Measurements from ENCODE around the gene BTBD7.
A peak's percentile ranks its signal among the peaks of the same experiment; 100 is the strongest.
"Not testable (repeated sequence)": the region's sequence is repeated elsewhere in the genome, so short reads cannot be mapped to it uniquely, and the experiment has no call there.

BTBD7 gene, protein sequence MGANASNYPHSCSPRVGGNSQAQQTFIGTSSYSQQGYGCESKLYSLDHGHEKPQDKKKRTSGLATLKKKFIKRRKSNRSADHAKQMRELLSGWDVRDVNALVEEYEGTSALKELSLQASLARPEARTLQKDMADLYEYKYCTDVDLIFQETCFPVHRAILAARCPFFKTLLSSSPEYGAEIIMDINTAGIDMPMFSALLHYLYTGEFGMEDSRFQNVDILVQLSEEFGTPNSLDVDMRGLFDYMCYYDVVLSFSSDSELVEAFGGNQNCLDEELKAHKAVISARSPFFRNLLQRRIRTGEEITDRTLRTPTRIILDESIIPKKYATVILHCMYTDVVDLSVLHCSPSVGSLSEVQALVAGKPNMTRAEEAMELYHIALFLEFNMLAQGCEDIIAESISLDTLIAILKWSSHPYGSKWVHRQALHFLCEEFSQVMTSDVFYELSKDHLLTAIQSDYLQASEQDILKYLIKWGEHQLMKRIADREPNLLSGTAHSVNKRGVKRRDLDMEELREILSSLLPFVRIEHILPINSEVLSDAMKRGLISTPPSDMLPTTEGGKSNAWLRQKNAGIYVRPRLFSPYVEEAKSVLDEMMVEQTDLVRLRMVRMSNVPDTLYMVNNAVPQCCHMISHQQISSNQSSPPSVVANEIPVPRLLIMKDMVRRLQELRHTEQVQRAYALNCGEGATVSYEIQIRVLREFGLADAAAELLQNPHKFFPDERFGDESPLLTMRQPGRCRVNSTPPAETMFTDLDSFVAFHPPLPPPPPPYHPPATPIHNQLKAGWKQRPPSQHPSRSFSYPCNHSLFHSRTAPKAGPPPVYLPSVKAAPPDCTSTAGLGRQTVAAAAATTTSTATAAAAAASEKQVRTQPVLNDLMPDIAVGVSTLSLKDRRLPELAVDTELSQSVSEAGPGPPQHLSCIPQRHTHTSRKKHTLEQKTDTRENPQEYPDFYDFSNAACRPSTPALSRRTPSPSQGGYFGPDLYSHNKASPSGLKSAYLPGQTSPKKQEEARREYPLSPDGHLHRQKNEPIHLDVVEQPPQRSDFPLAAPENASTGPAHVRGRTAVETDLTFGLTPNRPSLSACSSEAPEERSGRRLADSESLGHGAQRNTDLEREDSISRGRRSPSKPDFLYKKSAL

DNA sequence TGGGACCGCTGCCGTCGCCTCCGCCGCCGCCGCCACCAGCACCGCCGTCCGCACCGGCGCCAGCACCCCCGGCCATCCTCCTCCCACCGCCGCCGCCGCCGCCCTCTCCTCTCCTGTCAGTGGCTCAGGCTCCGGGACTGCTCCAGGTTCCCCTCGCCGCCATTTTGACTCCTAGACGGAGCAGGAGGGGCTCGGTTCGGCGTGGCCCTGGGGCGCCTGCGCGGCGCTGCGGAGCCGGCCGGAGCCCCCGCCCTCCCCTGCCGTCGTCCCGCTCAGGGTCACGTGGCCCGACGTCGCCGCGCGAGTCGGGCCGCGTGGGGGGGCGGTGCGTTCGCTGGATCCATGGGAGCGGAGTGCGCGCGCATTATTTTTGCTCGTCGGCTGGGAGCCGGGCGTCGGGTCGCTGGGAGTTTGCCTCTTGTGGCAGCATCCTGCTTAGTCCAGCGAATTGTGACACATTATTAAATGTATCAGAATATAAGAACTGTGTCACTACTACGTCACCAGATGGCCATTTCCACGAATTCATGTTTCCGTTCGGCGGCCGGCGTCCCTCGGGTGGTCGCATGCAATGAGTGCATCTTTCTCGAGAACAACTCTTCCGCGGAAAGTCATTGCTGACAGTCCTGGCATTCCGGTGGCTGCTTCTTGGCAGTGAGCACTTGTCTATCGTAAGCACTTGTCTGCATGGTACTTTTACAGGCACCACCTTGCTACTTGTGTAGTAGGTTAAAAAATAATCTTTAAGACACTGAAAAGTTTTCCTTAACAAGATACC, at the start of gene BTBD7:
TSS of gene BTBD7 (minus strand) at position 184 of the 778 bp plus-strand sequence. CDS start 36,985 bp downstream, outside the sequence.
- ATAC-seq, result peak; percentile 95
- Mint-ChIP-seq H3K27ac (peak within 1 kb of the TSS; percentile 83), H3K36me3 (ENCODE audit: low read depth) (peaks cover 2% of the 10 kb centered on the region), H3K27me3 (no peaks in the 10 kb centered on the region), H3K4me3 (peak within 1 kb of the TSS; percentile 89), H3K4me1 (peaks cover 52% of the 10 kb centered on the region), H3K9me3 (no peaks in the 10 kb centered on the region)
- DNase-seq, result peak; percentile 95

DNA sequence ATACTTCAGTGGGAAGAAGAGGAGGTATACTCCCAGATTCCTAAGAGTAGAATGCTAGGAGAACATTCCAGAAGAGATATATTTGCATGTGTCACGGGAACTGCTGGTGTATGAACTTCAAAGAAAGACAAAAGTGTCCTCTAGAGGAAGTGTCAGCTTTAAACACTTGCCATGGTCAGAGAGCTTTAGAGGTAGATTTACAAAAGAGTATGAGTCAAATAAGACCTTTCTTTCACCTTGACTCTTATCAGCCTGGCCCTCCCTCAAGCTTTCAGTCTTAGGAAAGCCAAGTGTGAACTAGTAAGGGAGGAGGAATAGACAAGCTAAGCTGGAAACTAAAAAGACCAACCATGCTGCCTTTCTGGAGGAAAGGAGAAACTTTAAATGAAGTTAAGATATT, 48.8 kb upstream of the BTBD7 start:
- Mint-ChIP-seq H3K27me3 (peaks cover 23% of the 10 kb centered on the region), H3K36me3 (ENCODE audit: low read depth) (no peaks in the 10 kb centered on the region), H3K4me3 (no peak overlapping the region), H3K4me1 (no peaks in the 10 kb centered on the region), H3K9me3 (no peaks in the 10 kb centered on the region), H3K27ac (no peak overlapping the region)
- ATAC-seq, result no peak
- DNase-seq, result no peak

DNA sequence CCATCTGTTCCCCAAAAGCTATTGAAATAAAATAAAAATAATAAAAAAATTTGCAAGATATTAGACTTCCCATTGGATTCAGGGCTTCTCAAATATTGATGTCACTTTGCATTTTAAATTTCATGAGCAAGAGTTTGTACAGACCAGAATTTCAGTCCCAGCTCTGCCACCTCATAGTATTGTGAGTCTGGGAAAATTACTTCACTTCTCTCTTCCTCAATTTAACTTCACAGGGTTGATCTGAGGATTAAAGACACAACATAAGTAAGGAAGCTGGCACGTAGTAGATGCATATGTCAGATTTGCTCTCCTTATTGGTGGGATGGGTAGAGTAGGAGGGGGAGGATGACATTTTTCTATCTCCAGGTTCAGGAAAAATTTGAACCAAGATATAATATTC, 47.0 kb upstream of the BTBD7 start:
- Mint-ChIP-seq H3K27me3 (peaks cover 10% of the 10 kb centered on the region), H3K4me3 (no peak overlapping the region), H3K36me3 (ENCODE audit: low read depth) (no peaks in the 10 kb centered on the region), H3K4me1 (no peaks in the 10 kb centered on the region), H3K9me3 (no peaks in the 10 kb centered on the region), H3K27ac (no peak overlapping the region)
- DNase-seq, result no peak
- ATAC-seq, result no peak

DNA sequence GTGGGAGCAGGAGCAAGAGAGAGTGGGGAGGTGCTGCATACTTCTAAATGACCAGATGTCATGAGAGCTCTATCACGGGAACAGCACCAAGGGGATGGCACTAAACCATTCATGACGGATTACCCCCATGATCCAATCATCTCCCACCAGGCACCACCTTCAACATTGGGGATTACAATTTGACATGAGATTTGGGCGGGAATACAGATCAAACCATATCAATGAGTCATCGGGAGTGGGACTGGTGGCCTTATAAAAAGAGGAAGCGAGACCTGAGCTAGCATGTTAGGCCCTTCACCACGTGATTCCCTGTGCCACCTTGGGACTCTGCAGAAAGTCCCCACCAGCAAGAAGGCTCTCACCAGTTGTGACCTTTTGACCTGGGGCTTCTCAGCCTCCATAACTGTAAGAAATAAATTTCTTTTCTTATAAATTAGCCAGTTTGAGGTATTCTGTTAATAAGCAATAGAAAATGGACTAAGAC, 42.9 kb upstream of the BTBD7 start:
- Mint-ChIP-seq H3K27ac (no peak overlapping the region), H3K4me3 (no peak overlapping the region), H3K4me1 (no peaks in the 10 kb centered on the region), H3K27me3 (peaks cover 11% of the 10 kb centered on the region), H3K36me3 (ENCODE audit: low read depth) (no peaks in the 10 kb centered on the region), H3K9me3 (no peaks in the 10 kb centered on the region)
- no peak for ATAC-seq
- DNase-seq, result peak; percentile 4

DNA sequence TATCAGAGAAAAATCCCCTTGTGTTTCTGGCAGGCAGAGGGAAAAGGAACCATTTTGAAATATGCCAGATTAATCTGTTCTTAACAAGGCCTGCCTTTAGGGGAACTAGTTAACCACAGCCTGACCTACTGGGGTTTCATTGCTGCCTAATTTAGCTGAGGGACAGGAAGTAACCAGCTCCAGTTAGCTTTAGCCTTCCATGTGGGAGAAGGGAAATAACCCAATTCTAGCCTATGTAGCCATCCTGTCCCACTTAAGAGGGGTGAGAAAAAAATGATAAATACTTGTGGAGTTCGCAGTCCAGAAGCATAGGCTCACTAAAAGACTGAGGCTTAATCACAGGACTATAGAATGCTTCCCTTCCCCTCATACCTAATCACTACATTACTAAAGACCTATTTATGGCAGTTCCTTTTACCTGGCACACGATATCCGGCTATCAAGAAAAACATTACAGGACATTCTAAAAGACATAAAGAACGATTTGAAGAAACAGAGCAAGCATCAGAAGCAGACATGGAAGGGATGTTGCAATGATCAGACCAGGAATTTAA, 37.0 kb upstream of the BTBD7 start:
- no peaks in the 10 kb centered on the region for H3K36me3 Mint-ChIP-seq (ENCODE audit: low read depth)
- ATAC-seq, result no peak
- H3K27ac Mint-ChIP-seq, result no peak overlapping the region
- no peak for DNase-seq
- no peaks in the 10 kb centered on the region for H3K9me3 Mint-ChIP-seq
- H3K4me1 Mint-ChIP-seq, result peaks cover 2% of the 10 kb centered on the region
- H3K4me3 Mint-ChIP-seq, result no peak overlapping the region
- H3K27me3 Mint-ChIP-seq, result peaks cover 7% of the 10 kb centered on the region

DNA sequence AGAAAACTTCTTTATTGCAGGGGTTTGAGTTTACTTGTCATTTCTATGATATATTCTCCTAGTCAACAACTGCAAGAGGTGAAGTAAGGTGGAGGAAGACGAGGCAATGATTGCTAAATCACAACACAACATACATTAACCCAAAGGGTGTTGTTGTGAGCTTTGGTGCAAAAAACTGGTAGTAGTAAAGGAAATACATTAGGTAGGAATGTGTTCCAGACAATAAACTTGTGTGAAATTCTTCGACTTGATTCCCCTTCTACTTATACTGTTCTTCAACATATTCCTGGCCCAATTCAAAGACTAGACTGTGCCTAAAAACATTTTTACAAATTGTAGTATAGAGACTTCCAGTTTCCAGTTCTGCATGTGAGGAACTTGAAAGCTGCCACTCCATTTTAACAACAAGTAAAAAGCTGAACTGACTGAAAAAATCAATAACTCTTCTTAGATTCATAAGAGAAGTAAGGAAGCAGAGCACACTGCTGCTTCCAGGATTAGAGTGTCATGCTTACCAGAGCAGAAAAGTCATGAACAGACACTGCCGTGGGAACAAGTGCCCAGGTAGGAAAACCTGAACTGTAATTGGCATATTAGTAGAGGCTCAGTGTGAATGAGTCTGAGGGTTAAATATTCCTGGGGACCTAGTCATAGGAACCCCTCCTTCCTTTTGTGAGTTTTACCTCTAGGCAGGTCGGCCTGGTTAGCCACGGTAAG, 36.3 kb upstream of the BTBD7 start:
- no peak overlapping the region for H3K4me3 Mint-ChIP-seq

DNA sequence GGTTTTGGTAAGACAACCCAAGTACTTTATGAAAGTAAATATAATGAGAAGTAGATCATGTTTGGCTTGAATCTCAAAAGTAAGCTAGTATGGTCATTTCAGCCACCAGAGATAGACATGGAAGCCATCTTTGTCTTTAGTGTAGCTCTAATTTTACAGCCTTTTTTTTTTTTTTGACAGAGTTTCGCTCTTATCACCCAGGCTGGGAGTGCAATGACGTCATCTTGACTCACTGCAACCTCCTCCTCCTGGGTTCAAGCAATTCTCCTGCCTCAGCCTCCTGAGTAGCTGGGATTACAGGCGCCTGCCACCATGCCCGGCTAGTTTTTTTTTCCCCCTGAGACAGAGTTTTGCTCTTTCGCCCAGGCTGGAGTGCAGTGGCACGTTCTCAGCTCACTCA, 22.0 kb upstream of the BTBD7 start:
- not testable (repeated sequence) for DNase-seq, ATAC-seq, H3K4me3 Mint-ChIP-seq

More for the DNA sequence above, 36.3 kb upstream of the BTBD7 start:
- ATAC-seq (no peak), DNase-seq (no peak)
- Mint-ChIP-seq H3K27ac (no peak overlapping the region), H3K9me3 (no peaks in the 10 kb centered on the region), H3K27me3 (peaks cover 7% of the 10 kb centered on the region), H3K36me3 (ENCODE audit: low read depth) (no peaks in the 10 kb centered on the region), H3K4me1 (peaks cover 2% of the 10 kb centered on the region)

DNA sequence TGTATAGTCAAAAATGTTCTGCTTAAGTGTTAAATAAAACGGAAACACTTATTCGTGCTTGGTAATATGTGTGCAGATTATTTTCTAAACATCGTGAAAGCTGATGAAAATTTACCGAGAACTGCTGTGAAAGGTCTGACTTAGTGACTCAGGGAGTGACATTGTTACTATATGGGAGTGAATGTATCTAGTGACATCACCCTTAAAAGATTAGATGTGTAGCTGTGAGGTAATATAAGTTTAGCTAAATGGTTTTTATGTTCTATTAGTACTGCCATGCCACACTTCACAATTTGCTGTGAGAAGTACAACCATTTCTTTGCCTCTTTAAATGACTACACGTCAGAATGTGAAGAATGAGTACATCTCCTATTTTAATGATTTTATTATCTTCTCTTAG, 15.5 kb upstream of the BTBD7 start:
- Mint-ChIP-seq H3K4me3 (no peak overlapping the region), H3K9me3 (no peaks in the 10 kb centered on the region), H3K36me3 (ENCODE audit: low read depth) (no peaks in the 10 kb centered on the region), H3K27ac (no peak overlapping the region), H3K27me3 (no peaks in the 10 kb centered on the region), H3K4me1 (no peaks in the 10 kb centered on the region)
- ATAC-seq (no peak), DNase-seq (no peak)

More for the DNA sequence above, 22.0 kb upstream of the BTBD7 start:
- H3K27me3 Mint-ChIP-seq; H3K36me3 Mint-ChIP-seq (ENCODE audit: low read depth); H3K4me1 Mint-ChIP-seq; H3K27ac Mint-ChIP-seq; H3K9me3 Mint-ChIP-seq: not testable (repeated sequence)

DNA sequence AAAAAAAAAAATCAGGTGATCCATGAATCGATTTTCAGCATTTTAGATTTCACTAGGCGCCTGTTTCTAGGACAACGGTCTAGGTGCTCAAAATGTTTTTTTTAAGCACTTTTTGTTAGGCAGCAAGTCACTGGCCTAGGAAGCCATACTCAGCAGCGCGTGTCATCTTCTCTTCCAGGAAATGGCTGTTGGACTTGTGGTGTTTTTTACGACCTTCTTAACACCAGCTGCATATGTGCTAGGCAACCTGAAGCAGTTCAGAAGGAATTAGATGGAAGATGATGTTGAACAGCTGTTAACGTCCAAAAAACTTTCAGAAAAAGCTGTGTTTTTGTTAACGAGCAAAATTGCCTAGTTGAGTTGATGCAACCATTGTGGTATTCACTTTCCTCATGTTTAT, 15.0 kb upstream of the BTBD7 start:
- no peak overlapping the region for H3K4me3 Mint-ChIP-seq
- ATAC-seq (no peak), DNase-seq (no peak)
- H3K27me3 Mint-ChIP-seq, result peaks cover 2% of the 10 kb centered on the region
- H3K27ac Mint-ChIP-seq, result no peak overlapping the region
- H3K36me3 Mint-ChIP-seq (ENCODE audit: low read depth), result no peaks in the 10 kb centered on the region
- peaks cover 1% of the 10 kb centered on the region for H3K9me3 Mint-ChIP-seq
- no peaks in the 10 kb centered on the region for H3K4me1 Mint-ChIP-seq

DNA sequence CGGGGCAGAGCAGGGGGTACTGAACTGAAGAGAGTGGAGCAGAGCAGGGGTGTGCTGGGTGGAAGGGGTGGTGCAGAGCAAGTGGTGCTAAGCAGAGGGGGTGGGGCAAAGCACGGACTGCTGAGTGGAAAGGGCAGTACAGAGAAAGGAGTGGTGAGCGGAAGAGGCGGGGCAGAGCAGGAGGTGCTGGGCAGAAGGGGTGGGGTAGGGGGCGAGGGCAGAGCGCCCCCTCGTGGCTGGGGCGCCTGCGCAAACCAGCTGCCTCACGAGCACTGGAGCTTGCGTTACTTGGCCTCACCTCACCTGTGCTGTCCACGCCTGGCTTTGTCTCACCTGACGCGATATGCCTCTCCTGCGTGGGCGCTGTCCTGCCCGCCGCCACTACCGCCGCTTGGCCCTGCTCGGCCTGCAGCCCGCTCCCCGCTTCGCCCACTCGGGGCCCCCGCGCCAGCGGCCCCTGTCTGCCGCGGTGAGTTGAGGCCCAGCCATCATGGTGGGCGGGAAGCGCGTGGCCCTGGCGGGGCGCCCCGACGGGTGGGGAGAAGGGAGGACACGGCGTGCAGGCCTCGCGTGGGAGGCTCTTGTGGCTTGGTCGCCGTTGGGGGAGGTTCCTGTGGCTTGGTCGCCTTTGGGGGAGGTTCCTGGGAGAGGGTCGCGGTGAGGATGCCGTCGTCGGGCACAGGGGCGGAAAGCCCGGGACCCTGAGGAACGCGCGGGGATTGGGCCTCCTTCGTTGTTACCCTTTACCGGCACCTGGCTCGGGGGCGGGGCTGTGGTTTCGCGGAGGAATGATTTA, 14.3 kb upstream of the BTBD7 start, which contains the start of gene COX8C:
TSS of gene COX8C (plus strand) at position 257 of the 796 bp plus-strand sequence. CDS start at position 344, 87 bp downstream.
- no peak for ATAC-seq
- H3K36me3 Mint-ChIP-seq (ENCODE audit: low read depth), result peaks cover 3% of the 10 kb centered on the region
- peaks cover 6% of the 10 kb centered on the region for H3K9me3 Mint-ChIP-seq
- no peak for DNase-seq
- no peak within 1 kb of the TSS for H3K4me3 Mint-ChIP-seq
- peaks cover 2% of the 10 kb centered on the region for H3K27me3 Mint-ChIP-seq
- H3K4me1 Mint-ChIP-seq, result no peaks in the 10 kb centered on the region
- H3K27ac Mint-ChIP-seq, result no peak within 1 kb of the TSS

DNA sequence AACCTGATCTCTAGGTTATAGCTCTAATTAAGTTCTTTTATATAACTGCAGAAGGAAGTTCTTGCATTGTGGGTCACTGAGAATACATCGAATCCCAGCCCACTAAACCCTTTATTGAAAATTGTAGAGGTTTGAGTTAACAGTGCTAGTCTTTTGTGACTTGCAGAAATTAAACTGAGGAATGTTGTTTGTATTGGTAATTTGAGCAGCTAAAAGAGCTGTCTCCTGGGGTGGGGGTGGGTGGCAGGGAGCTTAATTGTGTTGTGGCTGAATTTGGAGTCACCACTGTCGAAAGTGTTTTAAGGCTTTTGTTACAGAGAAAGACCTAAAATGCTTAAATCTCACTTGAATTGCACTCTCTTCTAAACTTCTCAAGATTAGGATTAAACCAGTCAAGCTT, 11.0 kb upstream of the BTBD7 start:
- ATAC-seq (no peak), DNase-seq (no peak)
- peaks cover 6% of the 10 kb centered on the region for H3K9me3 Mint-ChIP-seq
- H3K4me3 Mint-ChIP-seq, result no peak overlapping the region
- H3K27ac Mint-ChIP-seq, result no peak overlapping the region
- H3K4me1 Mint-ChIP-seq, result no peaks in the 10 kb centered on the region
- H3K27me3 Mint-ChIP-seq, result peaks cover 2% of the 10 kb centered on the region
- H3K36me3 Mint-ChIP-seq (ENCODE audit: low read depth), result peaks cover 3% of the 10 kb centered on the region

DNA sequence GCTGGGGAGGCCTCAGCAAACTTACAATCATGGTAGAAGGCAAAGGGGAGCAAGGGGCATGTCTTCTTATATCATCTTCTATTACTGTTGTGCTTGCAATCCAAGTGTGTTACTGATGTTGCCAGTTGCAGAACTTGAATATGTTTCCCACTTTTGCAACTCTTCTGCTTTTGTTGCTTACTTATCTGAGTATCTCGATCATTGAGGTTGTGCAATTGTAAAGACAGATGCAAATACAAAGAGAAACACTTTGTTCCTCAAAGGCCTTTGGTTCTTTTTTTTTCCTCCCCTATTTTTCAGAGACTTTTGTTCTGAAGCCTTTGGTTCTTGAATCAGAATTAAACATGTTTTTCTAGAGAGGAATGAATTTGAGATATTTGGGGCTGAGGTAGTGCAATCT, 10.4 kb upstream of the BTBD7 start:
- ATAC-seq (no peak), DNase-seq (no peak)
- H3K27me3 Mint-ChIP-seq, result peaks cover 2% of the 10 kb centered on the region
- no peak overlapping the region for H3K4me3 Mint-ChIP-seq
- no peak overlapping the region for H3K27ac Mint-ChIP-seq
- no peaks in the 10 kb centered on the region for H3K4me1 Mint-ChIP-seq
- H3K36me3 Mint-ChIP-seq (ENCODE audit: low read depth), result peaks cover 3% of the 10 kb centered on the region
- H3K9me3 Mint-ChIP-seq, result peaks cover 6% of the 10 kb centered on the region
